Activated naive CD4-positive, alpha-beta T cell treated with Interleukin-2 at 50 U/mL for 16 hours (primary cell): ENCODE results near the gene ATP1B1.

Experiments used
- DNase-seq: peaks from one replicate; pipeline ENCODE4 v3.0.0-alpha.2; 2020

The ATP1B1 gene

DNA sequence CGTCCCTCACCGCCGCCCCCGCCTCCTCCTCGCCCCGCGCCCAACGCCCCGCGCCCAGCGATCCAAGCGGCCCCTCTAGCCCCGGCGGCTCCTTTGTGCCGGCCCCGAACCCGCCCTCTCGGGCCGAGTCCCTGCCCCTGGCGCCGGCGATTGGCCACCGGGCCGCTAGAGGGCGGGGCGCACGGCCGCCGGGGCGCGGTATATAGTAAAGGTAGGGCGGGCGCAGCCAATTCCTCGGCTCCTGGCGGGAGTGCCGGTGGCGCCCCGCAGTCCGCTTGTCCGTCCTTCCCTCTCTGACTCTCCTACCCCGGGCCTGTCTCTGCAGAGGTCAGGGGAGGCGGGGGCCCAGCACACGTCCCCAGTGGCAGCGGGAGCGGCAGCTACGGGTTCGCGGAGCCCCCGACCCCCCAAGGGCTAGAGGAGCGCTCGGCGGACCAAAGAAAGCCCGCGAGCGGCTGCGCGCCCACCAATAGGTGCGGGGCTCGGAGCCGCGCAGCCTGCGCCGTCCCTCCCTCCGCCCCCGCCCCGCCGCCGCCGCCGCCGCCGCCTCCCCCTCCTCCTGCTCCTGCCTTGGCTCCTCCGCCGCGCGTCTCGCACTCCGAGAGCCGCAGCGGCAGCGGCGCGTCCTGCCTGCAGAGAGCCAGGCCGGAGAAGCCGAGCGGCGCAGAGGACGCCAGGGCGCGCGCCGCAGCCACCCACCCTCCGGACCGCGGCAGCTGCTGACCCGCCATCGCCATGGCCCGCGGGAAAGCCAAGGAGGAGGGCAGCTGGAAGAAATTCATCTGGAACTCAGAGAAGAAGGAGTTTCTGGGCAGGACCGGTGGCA lies at the start of gene ATP1B1:
Gene ATP1B1 (plus strand): TSS at position 596 of the 826 bp plus-strand sequence. CDS start 140 bp downstream, at position 736.
- peak; percentile 84 for DNase-seq

DNA sequence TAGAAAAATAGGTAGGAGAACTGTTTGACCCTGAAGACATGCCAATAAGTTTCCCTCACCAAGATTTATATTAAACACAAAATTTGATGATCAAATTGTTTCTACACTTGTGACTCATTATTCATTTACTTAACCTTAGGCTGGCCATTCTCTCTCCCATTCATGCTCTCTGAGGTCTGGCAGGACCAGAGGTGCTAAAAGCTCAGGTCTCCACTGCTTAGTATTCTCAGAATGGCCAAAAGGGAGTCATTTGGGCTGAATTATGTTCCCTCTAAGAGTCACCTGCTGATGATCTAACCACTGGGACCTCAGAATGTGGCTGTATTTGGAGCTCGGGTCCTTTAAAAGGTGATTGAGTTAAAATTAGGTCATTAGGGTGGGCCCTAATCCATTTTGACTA lies 47.1 kb upstream of the ATP1B1 start:
- no peak for DNase-seq

DNA sequence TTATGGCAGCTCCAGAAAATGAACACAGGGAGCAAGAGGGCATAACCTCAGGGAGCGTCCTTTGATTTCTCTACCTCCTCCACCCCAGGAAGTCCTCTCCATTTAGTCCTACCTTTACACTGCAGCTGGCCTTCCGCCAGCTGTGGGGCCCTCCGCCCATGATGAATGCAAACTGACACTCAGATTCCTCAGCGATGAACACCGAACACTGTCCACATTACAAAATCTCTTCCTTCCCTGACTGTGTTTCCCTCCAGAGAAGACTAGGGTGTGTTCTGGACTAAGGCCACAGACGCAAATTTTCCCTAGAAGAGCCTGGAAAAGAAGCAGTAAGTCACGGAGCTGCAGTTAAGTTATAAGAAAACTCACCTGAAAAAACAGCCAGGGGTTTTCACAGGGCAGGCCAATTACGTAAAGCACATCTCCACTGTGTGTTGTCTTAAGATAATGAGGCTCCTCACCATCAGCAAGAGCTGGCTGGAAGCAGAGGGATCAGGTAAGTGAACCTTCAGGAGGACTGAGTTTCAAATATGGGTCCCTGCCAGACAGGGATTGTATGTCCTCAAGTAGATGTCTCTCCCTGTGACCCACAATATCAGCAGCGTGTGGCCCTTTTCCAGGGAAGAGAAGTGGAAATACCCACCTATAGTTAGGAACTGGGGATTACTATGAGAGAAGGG lies 46.3 kb upstream of the ATP1B1 start:
- no peak for DNase-seq

DNA sequence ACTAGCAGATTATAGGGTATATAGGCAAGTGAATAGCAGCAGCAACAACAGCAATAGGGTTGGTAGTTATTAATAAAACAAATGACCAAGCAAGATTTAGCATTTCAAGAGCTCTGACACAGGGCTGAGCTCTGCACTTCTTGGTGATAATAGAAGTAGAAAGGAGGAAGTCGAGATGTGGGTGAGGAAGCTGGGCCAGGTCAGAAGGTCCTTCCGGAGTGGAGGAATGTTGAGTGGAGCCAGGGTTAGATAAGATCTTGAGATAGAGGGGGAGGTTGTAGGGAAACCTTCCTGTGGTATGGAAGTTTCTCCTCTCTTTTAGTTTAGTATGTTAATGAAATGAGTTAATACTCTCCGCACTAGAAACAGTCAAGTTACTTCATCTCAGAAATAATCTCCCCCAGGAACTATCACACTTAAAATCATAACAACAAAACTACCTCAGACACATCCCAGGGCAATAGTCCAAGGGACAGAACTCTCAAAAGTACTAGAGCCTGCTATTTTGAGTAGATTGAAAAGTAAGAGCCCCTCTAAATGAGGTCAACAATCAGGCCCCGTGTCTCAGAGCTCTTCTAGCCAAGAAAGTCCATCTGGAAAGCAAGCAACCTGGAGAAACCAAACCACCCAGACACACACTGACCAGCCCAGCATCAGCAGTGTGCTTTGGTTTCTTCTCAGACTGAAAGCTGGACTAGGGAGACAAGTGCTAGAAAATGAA lies 45.4 kb upstream of the ATP1B1 start:
- DNase-seq: no peak

DNA sequence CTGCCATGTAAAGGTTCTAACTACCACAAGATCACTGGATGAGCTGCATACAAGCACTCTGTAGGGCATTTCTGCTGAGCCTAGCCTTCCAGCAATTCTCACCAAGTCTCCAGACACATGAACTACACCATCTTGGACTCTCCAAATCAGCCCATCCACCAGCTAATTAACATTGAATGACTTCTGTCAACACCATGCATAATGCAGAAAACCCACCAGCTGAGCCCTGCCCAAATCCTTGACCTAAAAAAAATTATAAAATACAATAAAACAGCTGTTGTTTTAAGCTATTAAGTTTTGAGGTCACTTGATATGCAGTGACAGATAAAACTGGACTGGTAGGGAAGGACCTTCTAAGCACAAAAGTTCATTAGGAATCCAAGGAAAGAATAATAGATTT lies 44.3 kb upstream of the ATP1B1 start:
- DNase-seq: no peak

DNA sequence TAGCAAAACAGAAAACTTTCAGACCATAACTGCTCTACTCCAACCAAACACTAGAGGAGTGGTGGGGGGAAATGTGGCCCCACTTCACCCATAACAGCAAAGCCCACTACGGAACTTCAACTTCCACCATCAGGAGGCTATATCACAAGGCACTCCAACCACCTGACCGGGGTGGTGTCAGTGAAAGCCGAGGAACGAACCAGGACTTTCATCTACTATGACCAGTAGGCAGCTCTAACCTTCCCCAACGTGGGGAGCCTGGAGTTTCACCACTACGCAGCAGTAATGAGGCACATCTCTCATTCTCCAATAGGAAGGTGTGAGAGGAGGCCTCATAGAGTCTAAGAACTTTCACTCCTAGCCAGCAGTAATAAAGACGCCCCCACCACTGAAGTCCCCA lies 42.4 kb upstream of the ATP1B1 start:
- DNase-seq: no peak

GRCh38 chr1:169070547-169070946 lies 35.9 kb upstream of the ATP1B1 start:
- DNase-seq: no peak

DNA sequence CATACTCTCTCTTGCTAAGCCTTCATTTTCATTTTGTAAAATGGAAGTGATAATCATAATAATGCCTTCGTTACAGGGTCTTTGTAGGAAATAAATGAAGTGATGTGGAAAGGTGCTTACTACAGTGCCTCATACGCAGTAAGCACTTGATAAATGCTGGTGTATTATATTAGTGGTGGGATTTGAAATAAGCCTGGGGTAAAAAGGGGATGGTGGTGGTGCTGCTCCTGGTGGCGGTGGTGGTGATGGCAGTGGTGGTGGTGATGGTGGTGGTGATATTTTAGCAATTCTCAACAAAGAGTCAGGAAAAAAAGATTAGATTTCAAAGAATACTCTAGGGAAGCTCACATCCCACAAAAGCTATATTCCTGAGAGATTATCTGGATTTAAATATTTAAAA lies 35.5 kb upstream of the ATP1B1 start:
- no peak for DNase-seq

GRCh38 chr1:169072945-169073725 lies 33.4 kb upstream of the ATP1B1 start:
- no peak for DNase-seq

- no peak for DNase-seq
Observed at GRCh38 chr1:169078163-169078883, 28.2 kb upstream of the ATP1B1 start.

DNA sequence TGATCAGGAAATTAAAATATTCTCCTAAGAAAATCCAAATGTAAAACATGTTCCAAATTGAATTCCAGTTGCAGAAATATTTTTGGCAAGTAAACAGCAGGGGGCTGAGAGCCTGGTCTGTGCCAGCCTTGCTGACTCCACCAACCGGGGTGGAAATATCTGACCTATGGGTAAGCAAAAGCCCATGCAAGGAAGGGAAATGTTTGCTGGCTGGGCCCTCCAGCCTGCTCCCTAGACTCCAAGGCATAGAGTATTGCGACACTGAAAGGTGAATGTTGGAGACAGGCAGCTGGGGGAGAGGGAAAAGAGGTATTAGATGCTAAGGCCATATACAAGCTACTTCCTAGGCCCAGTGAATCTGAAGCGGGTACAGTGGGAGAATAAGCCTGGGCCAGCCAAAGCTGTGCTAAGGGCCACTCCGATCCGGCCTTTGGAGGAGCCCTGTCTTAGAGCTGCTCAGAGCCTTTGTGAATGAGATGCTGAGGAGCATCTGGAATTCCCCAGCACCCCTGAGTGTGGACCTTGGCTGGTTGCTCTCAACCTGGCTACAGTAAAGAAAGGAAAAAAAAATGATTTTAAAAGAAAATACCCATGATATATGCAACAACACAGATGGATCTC lies 24.9 kb upstream of the ATP1B1 start:
- DNase-seq: no peak

DNA sequence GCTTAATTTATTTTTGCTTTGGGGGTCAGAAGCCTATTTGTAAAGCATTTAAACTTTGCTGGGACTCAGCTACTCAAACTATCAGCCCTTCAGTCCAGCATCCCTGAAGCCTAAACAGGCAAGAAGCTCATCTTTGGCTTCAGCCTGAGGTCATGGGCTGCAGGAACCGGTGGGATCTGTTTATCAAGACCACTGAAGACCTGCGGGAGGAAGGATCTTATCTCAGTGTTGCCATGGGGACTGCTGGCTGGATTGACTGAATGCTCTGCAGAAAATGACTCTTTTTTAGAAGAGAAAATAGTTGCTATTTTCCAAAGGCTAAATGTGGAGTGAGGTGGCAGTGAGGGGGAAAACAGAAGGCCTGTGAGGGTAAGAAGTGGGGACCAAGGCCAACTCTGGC lies 20.6 kb upstream of the ATP1B1 start:
- no peak for DNase-seq

DNA sequence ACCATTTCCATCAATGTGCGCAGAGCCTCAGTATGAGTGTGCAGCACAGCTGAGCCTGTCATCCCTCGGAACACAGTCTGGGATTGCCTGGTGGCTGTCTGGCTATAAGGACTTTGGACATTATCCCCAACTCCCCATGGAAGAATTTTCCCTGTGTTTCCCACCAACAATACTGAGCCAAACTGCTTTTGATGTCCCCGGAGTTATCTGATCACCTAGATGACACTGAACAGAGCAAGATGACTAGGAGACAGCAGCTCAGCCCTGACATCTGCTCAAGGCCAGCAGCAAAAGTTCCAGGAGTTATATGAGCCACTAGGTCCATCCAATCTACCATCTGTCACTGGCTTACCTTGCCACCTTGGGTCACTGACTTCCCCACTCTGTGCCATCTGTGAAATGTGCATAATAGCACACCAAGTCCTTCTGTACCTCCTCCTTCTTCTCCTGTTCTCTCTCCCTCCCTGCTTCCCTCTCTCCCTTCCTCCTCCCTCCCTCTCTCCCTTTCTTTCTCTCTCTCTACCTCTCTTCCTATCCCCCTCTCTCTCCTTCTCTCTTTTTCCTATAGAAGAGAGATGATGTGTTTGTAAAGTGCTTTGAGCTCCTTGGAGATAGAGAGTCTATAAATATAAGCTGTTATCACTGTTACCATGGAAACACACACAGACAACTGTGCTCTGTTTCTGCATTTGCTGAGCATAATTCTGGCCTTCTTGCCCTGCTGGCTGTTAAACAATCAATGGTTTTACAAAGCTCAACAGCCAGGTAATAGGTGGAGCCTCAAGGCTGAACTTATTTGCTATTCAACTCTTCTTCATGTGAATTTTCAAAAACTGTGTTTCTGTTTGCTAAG lies 19.7 kb upstream of the ATP1B1 start:
- DNase-seq: no peak

DNA sequence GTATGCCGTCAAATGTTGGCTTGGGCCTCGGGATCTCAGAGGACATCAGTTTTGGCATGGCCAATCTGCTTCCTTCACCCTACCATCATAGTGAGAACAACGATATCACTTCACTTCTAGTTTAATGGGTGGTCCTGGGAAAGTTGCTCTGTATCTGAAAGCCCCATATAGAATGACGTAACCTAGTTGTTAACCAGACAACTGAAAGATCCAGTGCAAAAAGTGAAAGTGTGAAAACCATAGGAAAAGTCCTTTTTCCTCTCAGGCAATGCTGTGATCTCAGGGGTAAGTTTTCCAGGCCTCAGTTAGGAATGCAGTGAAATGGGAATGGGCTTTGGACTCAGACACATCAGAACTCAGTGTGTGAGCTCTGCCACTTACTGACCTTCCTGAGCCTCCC lies 18.6 kb upstream of the ATP1B1 start:
- DNase-seq: no peak

GRCh38 chr1:169089776-169090175 lies 16.7 kb upstream of the ATP1B1 start:
- no peak for DNase-seq

DNA sequence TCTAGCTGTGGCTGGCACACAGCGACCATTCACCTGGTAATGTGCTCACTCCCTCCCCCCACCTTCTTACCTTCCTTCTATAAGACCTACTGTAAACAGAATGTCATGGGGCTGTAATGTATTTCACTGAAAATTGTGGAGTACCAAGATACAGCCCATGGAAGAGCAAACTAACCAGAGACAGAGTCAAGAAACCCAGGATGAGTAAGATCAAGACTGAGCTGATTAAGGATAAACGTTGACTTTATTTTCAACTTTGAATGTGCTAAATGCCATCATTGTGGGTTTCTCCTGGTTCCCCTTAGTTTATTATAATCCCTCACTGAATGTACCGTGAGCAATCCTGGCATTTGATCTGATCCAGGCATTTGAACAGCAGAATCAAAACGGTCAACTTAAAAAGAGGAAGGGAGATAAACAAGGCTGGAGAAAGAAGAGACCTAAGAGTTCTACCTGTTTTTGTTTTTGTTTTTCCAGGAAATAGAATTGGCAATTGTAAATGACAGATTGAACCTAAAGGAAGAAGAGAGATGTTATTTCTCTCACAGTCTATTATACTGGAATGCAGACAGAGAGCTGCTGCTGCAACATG lies 16.1 kb upstream of the ATP1B1 start:
- no peak for DNase-seq

- no peak for DNase-seq
Observed at GRCh38 chr1:169090900-169091311, 15.6 kb upstream of the ATP1B1 start.

- no peak for DNase-seq
Observed at GRCh38 chr1:169091480-169091941, 15.0 kb upstream of the ATP1B1 start.

- no peak for DNase-seq
Observed at GRCh38 chr1:169092399-169092798, 14.1 kb upstream of the ATP1B1 start.

GRCh38 chr1:169094897-169095569 lies 11.5 kb upstream of the ATP1B1 start:
- no peak for DNase-seq
